Fibroblast of skin of left quadriceps (primary cell): ENCODE data around the gene PLPP1.
"Not testable (repeated sequence)": the region's sequence is repeated elsewhere in the genome, so short reads cannot be mapped to it uniquely, and the experiment has no call there.

Experiments used
- DNase-seq, 2 experiments: peaks; one replicate each; pipeline ENCODE4 v3.0.0-alpha.2; 2013; ENCODE audit warnings: low read depth in 2 of 2

PLPP1 gene

DNA sequence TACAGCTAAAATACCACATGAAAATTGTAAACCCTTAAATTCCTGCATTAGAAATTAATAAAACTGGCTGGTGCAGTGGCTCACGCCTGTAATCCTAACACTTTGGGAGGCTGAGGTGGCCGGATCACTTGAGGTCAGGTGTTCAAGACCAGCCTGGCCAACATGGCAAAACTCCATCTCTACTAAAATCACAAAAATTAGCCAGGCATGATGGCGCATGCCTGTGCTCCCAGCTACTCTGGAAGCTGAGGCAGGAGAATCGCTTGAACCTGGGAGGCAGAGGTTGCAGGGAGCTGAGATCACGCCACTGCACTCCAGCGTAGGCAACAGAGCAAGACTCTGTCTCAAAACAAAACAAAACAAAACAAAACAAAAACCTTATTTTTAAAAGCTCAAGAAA, 29.1 kb downstream of the PLPP1 start:
- DNase-seq = not testable (repeated sequence)

DNA sequence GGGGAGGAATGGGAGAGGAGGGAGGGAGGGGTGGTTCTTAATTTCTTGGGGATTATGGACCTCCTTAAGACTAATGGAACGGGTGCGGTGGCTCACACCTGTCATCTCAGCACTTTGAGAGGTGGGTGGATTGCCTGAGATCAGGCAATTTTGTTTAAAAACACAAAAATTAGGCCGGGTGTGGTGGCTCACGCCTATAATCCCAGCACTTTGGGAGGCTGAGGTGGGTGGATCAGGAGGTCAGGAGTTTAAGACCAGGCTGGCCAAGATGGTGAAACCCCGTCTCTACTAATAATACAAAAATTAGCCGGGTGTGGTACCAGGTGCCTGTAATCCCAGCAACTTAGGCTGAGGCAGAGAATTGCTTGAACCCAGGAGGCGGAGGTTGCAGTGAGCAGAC, 30.8 kb downstream of the PLPP1 start:
- not testable (repeated sequence) for DNase-seq

- DNase-seq = no peak
These were observed 32.0 kb downstream of the PLPP1 start for GRCh38 chr5:55502759-55503158.

DNA sequence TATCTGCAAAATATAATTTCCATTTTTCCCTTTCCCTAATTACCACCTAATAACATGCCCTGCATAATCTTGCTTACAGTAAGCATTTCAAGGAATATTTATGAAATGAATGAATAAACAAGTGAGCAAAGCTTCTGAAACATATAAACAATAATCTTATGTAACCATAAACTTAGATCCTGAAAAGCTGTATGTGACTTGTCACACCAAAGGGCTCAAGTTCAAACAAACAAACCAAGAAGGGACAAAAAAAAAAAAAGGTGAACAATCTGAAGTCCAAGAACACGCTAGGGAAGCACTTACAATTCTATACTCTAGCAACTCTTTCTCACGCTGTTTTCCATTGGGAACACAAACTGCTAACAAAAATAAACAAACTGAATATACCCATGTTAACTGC, 36.3 kb downstream of the PLPP1 start:
- DNase-seq = no peak

DNA sequence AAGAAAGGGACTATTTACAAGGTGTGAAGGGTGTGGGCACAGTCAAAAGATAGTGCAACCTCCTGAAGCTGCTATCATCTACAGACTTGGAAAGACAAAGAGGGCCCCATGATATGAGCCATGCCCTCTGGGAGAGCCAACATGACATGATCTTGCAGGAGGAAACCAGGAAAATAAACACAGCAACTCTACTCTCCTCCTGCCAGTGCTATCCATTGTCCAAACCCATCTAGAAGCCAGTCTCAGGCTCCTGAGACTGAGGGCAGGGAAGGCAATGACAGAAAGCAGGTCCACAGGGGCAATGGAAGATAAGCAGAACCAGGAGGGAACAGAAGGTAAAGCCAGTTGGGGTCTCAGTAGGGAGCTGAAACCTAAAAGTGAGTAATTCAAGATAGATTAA, 37.1 kb downstream of the PLPP1 start:
- no peak for DNase-seq

DNA sequence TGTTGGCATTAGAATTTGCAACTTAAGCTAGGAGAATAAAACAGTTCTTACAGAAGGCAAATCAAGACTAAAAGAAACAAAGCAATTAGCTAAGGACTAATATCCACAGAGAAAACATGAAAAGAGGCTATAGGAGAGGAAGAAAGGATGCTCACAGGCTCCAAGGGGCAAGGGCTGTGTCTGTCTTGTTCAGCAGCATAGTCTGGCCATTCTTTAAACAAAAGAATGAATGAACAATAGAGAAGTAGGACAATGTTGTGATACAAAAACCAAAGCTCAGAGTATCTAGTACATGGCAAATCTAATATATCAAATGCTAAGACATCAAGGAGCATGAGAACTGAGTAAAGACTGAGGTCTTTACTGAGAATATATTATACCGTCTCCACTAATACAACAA, 39.5 kb downstream of the PLPP1 start:
- no peak for DNase-seq

DNA sequence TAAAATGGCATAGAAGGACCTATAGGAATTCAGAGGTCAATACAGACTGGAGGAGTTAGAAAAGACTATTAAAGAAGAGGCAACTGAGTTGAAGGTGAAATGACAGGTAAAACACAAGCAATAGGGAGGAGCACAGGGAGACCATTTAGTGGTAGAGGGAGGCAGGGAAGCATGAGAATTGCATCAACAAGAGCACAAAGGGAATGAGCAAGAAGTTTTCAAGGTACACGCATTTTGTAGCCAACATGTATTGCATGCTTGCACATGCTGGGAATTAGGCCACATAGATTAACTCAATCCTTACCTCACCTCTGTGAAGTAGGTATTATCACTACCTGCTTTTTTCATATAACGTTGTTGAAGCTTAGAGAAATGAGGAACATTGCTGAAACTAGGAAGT, 42.3 kb downstream of the PLPP1 start:
- no peak for DNase-seq

- DNase-seq = no peak
These were observed 49.7 kb downstream of the PLPP1 start for GRCh38 chr5:55485073-55485472.

GRCh38 chr5:55484531-55484930, 50.2 kb downstream of the PLPP1 start:
- DNase-seq = no peak

GRCh38 chr5:55483885-55484284, 50.9 kb downstream of the PLPP1 start:
- DNase-seq = no peak

GRCh38 chr5:55481293-55481855, 53.4 kb downstream of the PLPP1 start:
- peak; percentile 5 to 20 for DNase-seq

DNA sequence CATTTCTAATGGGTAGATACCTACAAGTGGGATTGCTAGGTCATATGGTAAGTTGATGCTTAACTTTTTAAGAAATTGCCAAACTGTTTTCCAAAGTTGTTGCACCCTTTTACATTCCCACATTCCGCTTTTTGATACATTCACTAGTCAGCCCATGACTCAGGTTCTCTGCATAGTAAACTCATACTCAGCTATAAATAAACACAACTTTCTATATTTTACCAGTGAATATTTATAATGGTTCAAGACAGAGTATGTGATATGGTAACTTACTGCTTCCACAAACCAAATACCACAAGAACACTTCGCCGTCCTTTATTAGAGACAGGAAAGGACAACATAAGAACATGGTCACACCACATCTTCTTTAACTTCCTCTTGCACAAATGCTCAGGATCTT, 54.0 kb downstream of the PLPP1 start:
- DNase-seq = peak; percentile 6 to 12

- DNase-seq = no peak
These were observed 62.1 kb downstream of the PLPP1 start for GRCh38 chr5:55472642-55473041.

DNA sequence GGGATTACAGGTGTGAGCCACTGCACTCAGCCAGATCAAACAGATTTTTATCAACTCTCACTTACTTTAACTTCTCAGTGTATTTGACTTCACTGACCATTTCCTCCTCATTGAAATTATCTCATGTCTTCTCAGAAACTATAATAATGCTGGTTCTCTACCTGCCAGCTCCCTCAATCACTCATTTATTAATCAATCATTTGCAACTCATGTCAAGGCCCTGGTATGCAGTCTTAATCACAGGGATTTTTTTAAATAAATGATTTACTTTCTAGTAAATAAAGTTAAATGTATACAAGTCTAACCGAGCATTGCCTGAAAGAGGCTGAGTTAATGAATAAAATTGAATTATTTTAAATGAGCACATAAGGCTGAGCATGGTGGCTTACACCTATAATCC, 63.3 kb downstream of the PLPP1 start:
- no peak for DNase-seq

- no peak for DNase-seq
These were observed 64.5 kb downstream of the PLPP1 start for GRCh38 chr5:55470282-55470681.

DNA sequence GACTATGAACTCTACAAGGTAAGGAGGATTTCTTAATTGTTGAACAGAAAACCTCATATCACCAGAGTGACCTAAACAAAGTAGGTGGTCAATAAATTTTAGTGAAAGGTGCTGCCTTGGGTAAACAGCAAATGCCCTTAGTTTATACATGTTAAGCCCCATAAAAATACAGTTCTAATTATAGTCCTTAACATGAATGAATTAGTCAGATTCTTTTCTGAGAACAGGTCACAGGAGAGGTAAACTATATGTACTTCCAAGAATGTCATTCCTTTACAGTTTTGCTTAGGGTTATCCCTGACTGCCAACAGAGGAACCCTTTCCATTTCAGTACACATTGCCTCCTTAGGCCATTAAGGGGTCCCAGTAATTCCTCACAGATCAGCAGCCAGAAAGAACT, 64.9 kb downstream of the PLPP1 start:
- DNase-seq = no peak

- no peak for DNase-seq
These were observed 66.8 kb downstream of the PLPP1 start for GRCh38 chr5:55467862-55468551.

- DNase-seq = no peak
These were observed 71.2 kb downstream of the PLPP1 start for GRCh38 chr5:55463613-55464012.

- no peak for DNase-seq
These were observed 75.2 kb downstream of the PLPP1 start for GRCh38 chr5:55459572-55459971.

DNA sequence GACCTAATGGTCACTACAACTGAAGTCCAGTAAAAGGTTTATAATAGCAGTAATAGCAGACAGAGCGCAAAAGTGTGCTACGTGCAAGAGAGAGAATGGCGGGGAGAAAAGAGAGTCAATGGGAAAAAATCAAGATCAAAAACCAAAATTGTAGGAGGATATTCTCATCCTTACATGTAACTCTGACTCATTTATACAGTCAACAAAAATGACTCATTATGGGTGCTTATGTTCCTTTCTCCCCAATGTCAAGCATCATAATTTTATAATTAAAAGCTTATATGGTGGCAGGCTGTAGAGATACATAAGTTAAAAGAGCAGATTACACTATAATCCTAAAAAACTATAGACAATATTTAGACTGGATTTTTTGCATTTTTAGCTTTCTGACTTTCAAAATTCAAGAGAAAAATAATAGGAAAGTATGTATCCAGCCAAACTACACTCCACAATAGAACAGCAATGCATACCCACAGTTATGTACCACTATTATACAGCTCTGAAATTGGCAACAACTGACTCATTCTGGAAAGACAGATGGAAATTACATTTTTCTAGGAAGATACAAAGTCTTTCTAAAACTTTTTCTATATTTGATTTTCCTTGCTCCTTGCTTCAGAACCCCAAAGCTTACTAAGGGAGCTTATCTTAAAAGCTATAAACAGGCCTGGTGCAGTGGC, 78.4 kb downstream of the PLPP1 start:
- DNase-seq = no peak

- DNase-seq = no peak
These were observed 80.5 kb downstream of the PLPP1 start for GRCh38 chr5:55454282-55454681.

DNA sequence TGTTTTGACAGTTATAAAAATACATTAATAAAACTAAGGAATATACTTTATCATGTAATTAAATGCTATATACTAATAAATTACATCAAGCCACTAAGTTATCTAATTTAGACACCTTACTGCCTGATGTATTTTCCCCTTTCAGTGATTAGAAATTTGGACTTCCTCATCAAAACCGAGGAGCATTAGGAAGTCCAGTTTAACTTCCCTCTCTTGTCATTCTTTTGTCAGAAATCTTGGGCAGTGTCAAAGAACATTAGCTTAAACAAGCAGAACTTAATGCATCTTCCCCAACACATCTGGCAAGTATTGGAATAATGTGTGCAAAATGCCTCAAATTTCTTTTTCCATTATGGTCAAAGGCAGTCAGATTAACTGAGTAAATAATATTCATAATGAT, 81.6 kb downstream of the PLPP1 start:
- DNase-seq = no peak

DNA sequence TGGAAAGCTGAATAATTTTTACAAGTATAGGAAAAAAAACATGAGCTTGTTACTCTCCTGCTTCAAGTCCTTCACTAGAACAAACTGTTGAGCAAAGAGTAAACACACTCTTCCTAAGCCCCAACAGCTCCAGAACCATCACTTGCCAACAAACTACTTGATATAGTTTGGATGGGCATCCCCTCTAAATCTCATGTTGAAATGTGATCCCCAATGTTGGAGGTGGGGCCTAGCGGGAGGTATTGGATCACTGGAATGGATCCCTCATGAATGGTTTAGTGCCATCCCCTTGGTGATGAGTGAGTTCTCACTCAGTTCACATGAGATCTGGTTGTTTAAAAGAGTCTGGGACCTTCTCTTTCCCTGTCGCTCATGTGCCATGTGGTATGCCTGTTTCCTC, 82.8 kb downstream of the PLPP1 start:
- no peak for DNase-seq
